Panc1 (cell line): Measurements from ENCODE around the gene COL11A1. TPM values are rescaled to one million over a fixed set of nuclear protein-coding genes. Genes with fewer than 3 reads are reported as not detected.

Source experiments
- ATAC-seq: fragments of 200-7000 bp; cut with Tn5 transposase; 2 replicates; pipeline ENCODE4 v1.9.1; 2020; ENCODE audit warnings: mild to moderate bottlenecking, moderate library complexity
- BruUV-seq: library from RNA; stranded (reverse); fragments of 400-500 nt; replicated peaks from 2 replicates; lab custom pipeline; 2021; lab: Mats Ljungman, UMichigan
- CTCF ChIA-PET: fragments of 300-600 bp; sonication (Branson Sonifier 250); formaldehyde crosslinking; loops from one replicate; lab custom pipeline; 2022; ENCODE audit warnings: antibody characterized with exemption; lab: Charles Lee
- POLR2A ChIA-PET: fragments of 300-600 bp; sonication (Branson Sonifier 250); formaldehyde crosslinking; loops from one replicate; lab custom pipeline; 2022; ENCODE audit warnings: antibody characterized with exemption; lab: Charles Lee
- DNase-seq: peaks from one replicate; pipeline ENCODE4 v3.0.0-alpha.2; 2010; ENCODE audit warnings: low read depth, low spot score
- H3K27ac ChIP-seq: 2 replicates; pipeline ENCODE4 v1.5.1; 2011; ENCODE audit warnings: mild to moderate bottlenecking, low read length, inconsistent platforms
- H3K27me3 ChIP-seq: fragments of 200-500 bp; sonication (Bioruptor generic); 2 replicates; pipeline ENCODE4 v1.6.0; 2014; ENCODE audit warnings: low read length, inconsistent platforms; ENCODE audit not compliant: control insufficient read depth, insufficient read depth
- H3K36me3 ChIP-seq: fragments of 200-500 bp; sonication (Bioruptor generic); 2 replicates; pipeline ENCODE4 v1.5.1; 2014; ENCODE audit warnings: inconsistent platforms, mild to moderate bottlenecking, low read length, moderate library complexity; ENCODE audit not compliant: control insufficient read depth, insufficient read depth
- H3K4me1 ChIP-seq: 2 replicates; pipeline ENCODE4 v1.5.1; 2011; ENCODE audit warnings: inconsistent platforms, mild to moderate bottlenecking, low read length, moderate library complexity; ENCODE audit not compliant: control insufficient read depth, insufficient read depth
- H3K4me3 ChIP-seq, 2 experiments: 2 replicates each; pipeline ENCODE4 v1.5.1; 2011 to 2012; ENCODE audit warnings: low read depth in 2 of 2, low read length in 2 of 2, mild to moderate bottlenecking in 2 of 2, inconsistent platforms in 1 of 2, moderate library complexity in 1 of 2
- H3K9me3 ChIP-seq: fragments of 200-500 bp; sonication (Bioruptor generic); 2 replicates; pipeline ENCODE4 v1.5.1; 2014; ENCODE audit warnings: low read depth, mild to moderate bottlenecking, inconsistent platforms, low read length, moderate library complexity; ENCODE audit not compliant: control insufficient read depth, insufficient read depth
- CTCF ChIP-seq: fragments of 450-650 bp; IDR thresholded peaks from 2 replicates; pipeline ENCODE4 v1.5.1; 2017; ENCODE audit warnings: mild to moderate bottlenecking
- POLR2AphosphoS5 ChIP-seq: IDR thresholded peaks from 2 replicates; pipeline ENCODE4 v1.6.1; 2012; ENCODE audit warnings: mild to moderate bottlenecking, low read depth, low read length, moderate library complexity
- REST ChIP-seq, 2 experiments: IDR thresholded peaks; 2 replicates each; pipeline ENCODE4 v1.6.1; 2011 to 2012; ENCODE audit warnings: low read depth in 2 of 2, control low read depth in 1 of 2, low read length in 1 of 2, mild to moderate bottlenecking in 1 of 2, moderate library complexity in 1 of 2; ENCODE audit not compliant: insufficient read depth in 1 of 2
- SIN3A ChIP-seq: IDR thresholded peaks from 2 replicates; pipeline ENCODE4 v1.6.1; 2012; ENCODE audit warnings: low read depth, mild to moderate bottlenecking, low read length, moderate library complexity, borderline replicate concordance; ENCODE audit not compliant: insufficient read depth
- TCF7L2 ChIP-seq: IDR thresholded peaks from 2 replicates; pipeline ENCODE4 v1.6.1; 2011; ENCODE audit warnings: mild to moderate bottlenecking, low read depth, low read length, inconsistent platforms
- in situ Hi-C: cut with HindIII; loops from 2 replicates; pipeline ENCODE4 v1.10.0; 2016; ENCODE audit warnings: low sequenced_read_pairs, low pct_unique_long_range_greater_than_20kb
- intact Hi-C: fragments of 100-400 bp; cut with micrococcal nuclease; formaldehyde crosslinking; loops from one replicate; pipeline ENCODE4 v1.10.0; 2022; ENCODE audit not compliant: unreplicated experiment
- total RNA-seq: library from RNA; stranded (reverse); gene quantifications from one replicate; pipeline ENCODE4 v1.2.1, GENCODE V29; 2021; ENCODE audit not compliant: unreplicated experiment

COL11A1 gene
- total RNA-seq, 1 experiment from 2014 or later: 106 TPM

GRCh38 chr1:102886638-102887037, 221.7 kb downstream of the COL11A1 start:
- H3K27me3 ChIP-seq: no peaks in the 10 kb centered on the region
- no peak overlapping the region for H3K27ac ChIP-seq
- BruUV-seq: no TSS peak
- ATAC-seq (no peak), DNase-seq (no peak)
- in situ Hi-C loops (no loop called here), intact Hi-C loops (no loop called here)
- peaks cover 2% of the 10 kb centered on the region for H3K36me3 ChIP-seq
- ChIA-PET POLR2A (no interaction called here), CTCF (no interaction called here)
- TF ChIP-seq CTCF: no peak
- no peak for TF ChIP-seq TCF7L2
- TF ChIP-seq SIN3A: no peak
- TF ChIP-seq POLR2AphosphoS5: no peak
- TF ChIP-seq REST (IDR thresholded peaks at IDR 0.05; ENCODE audit: insufficient read depth in 1 of 2, low read depth in 2 of 2, low read length in 1 of 2): no peak
- H3K4me1 ChIP-seq: no peaks in the 10 kb centered on the region
- no peaks in the 10 kb centered on the region for H3K9me3 ChIP-seq
- no peak overlapping the region for H3K4me3 ChIP-seq

GRCh38 chr1:102884238-102884637, 224.1 kb downstream of the COL11A1 start:
- ChIA-PET CTCF (no interaction called here), POLR2A (no interaction called here)
- intact Hi-C loops: no loop called here
- Histone ChIP-seq H3K27me3 (no peaks in the 10 kb centered on the region), H3K9me3 (no peaks in the 10 kb centered on the region), H3K4me1 (no peaks in the 10 kb centered on the region), H3K4me3 (no peak overlapping the region), H3K36me3 (peaks cover 6% of the 10 kb centered on the region), H3K27ac (no peak overlapping the region)
- BruUV-seq: no TSS peak
- DNase-seq: no peak
- in situ Hi-C loops: no loop called here
- no peak for ATAC-seq
- TF ChIP-seq CTCF (no peak), POLR2AphosphoS5 (no peak), SIN3A (no peak), TCF7L2 (no peak), REST (IDR thresholded peaks at IDR 0.05; ENCODE audit: insufficient read depth in 1 of 2, low read depth in 2 of 2, low read length in 1 of 2) (no peak)
